MM.1S (cell line): ENCODE data around the gene AJUBA.

Experiments
- EZH2phosphoT487 ChIP-seq: fragments of 300-600 bp; sonication (generic); IDR thresholded peaks from 2 replicates; pipeline ENCODE4 v1.6.1; 2018; ENCODE audit warnings: antibody characterized with exemption, low read length
- TF ChIP-seq, protein P1 (sequence below): fragments of 300-600 bp; sonication (generic); IDR thresholded peaks from 2 replicates; pipeline ENCODE4 v1.5.1; 2016; ENCODE audit warnings: antibody characterized with exemption, low read length, mixed read lengths

DNA sequence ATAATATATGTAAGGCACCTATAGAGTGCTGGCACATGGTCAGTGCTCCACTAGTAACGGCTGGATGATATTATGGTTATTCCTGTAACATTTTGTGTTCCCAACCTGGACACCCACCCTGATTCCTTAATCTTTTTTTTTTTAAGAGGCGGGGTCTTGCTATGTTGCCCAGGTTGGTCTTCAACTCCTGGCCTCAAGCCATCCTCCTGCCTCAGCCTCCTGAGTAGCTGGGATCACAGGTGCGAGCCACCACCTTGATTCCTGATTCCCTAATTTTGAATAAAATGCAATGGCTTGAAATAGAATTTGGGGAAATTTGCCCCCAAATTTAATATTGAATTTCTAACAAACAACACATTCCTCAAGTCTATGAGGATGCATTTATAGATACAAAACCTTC, 20.2 kb upstream of the AJUBA start:
- no peak for TF ChIP-seq EZH2phosphoT487
- TF ChIP-seq, protein P1, sequence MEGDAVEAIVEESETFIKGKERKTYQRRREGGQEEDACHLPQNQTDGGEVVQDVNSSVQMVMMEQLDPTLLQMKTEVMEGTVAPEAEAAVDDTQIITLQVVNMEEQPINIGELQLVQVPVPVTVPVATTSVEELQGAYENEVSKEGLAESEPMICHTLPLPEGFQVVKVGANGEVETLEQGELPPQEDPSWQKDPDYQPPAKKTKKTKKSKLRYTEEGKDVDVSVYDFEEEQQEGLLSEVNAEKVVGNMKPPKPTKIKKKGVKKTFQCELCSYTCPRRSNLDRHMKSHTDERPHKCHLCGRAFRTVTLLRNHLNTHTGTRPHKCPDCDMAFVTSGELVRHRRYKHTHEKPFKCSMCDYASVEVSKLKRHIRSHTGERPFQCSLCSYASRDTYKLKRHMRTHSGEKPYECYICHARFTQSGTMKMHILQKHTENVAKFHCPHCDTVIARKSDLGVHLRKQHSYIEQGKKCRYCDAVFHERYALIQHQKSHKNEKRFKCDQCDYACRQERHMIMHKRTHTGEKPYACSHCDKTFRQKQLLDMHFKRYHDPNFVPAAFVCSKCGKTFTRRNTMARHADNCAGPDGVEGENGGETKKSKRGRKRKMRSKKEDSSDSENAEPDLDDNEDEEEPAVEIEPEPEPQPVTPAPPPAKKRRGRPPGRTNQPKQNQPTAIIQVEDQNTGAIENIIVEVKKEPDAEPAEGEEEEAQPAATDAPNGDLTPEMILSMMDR = no peak
